Activated effector memory CD4-positive, alpha-beta T cell treated with Interleukin-2 at 50 U/mL for 16 hours (primary cell): Measurements from ENCODE around the gene RRP1.
A peak's percentile ranks its signal among the peaks of the same experiment; 100 is the strongest.

Experiments used
- DNase-seq: peaks from one replicate; pipeline ENCODE4 v3.0.0-alpha.2; 2020

The RRP1 gene, protein sequence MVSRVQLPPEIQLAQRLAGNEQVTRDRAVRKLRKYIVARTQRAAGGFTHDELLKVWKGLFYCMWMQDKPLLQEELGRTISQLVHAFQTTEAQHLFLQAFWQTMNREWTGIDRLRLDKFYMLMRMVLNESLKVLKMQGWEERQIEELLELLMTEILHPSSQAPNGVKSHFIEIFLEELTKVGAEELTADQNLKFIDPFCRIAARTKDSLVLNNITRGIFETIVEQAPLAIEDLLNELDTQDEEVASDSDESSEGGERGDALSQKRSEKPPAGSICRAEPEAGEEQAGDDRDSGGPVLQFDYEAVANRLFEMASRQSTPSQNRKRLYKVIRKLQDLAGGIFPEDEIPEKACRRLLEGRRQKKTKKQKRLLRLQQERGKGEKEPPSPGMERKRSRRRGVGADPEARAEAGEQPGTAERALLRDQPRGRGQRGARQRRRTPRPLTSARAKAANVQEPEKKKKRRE

GRCh38 chr21:43789276-43790009, at the start of gene RRP1:
TSS of gene RRP1 (plus strand) at chr21:43789577. CDS start at chr21:43789630, 53 bp downstream.
- peak; percentile 92 for DNase-seq

DNA sequence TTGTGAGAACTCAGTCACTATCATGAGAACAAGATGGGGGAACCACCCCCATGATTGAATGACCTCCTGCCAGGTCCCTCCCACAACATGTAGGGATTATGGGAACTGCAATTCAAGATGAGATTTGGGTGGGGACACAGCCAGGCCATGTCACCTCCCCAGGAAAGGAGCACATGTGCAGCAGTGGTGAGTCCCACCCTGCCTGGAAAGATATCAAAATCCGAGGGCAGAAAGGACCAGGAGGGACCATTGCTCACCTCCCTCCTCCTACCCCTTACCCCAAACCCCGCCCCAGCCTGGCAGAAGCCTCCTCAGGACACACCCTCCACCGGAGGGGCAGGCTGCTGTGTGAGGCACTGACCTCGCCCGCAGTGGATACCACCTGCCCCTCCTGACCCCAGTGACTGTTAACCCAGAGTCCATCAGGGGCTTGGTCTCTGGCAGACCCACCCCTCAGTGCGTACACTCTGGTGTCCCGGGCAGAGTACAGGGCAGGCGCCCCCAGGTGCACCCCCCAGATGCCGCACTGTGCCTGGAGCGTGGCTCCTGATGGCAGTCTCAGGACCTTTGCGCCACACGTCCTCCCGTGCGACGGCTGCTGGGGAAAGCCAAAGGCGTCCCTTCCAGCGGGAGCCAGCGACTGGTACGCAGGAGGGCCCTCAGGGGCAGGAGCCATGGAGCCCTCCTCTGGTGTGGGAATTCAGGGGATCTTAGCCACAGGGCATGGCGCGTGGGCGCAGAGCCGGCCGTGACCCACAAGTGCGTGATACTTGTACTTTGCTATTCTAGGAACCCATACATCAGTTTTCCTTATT, 49.5 kb upstream of the RRP1 start:
- no peak for DNase-seq

- no peak for DNase-seq
Observed at GRCh38 chr21:43740497-43741156, 48.8 kb upstream of the RRP1 start.

GRCh38 chr21:43741423-43742096, 47.8 kb upstream of the RRP1 start:
- DNase-seq, result no peak

GRCh38 chr21:43743947-43744346, 45.4 kb upstream of the RRP1 start:
- DNase-seq, result no peak

DNA sequence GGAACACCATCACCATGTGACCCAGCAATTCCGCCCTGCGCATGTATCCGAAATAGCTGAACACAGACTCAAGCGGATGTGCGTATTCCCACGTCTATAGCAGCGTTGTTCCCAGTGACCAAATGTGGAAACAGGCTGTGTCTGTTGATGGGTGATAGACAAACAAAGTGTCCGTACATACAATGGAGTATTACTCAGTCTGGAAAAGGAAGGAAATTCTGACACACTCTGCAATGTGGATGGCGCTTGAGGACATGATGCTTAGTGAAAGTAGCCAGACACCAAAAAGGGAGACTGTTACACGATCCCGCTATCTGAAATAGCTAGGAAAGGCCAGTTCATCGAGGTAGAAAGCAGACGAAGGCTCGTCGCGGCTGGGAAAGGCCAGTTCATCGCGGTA, 44.7 kb upstream of the RRP1 start:
- no peak for DNase-seq

DNA sequence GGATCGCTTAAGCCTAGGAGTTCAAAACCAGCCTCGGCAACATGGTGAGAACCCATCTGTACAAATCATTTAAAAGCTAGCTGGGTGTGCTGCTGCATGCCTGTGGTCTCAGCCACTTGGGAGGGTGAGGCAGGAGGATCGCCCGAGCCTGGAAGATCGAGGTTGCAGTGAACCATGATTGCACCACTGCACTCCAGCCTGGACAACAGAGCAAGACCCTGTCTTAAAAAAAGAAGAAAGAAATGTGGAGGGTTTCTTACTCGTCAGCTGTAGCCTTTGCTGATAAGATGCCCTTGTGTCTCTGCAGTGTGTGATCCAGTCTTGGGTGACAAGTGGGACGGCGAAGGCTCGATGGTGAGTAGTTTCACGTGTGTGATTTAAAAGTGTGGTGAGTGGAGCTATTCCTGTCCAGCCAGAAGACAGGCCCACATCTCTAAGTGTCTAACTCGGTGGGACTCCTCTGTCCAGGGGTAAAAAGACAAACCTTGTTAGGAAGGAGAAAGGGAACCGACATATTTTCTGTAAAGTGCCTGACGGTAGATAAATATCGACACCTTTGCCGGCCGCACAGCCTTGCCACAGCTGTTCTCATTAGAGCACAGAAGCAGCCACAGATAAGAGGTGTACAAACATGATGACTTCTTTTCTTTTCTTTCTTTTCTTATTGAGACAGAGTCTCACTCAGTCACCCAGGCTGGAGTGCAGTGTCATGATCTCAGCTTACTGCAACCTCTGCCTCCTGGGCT, 43.4 kb upstream of the RRP1 start:
- DNase-seq, result no peak

DNA sequence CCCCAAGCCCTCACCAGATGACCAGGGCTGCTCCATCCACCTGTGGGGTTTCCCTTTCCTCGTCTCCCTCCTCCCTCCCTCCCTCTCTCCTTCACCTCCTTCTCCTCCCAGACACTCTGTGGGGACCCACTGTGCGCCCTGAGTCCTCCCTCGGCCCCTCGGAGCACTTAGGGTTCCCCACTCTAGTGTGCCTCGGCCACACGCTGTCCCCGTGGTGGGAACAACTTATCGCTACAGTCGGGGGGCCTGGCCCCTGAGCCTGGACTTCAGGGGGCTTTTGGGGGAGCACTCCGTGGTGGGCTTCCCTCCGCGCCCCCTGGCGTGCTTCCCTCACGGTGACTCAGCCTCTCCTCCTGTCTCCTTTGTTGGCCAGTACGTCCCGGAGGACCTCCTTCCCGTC, 40.8 kb upstream of the RRP1 start:
- no peak for DNase-seq

- DNase-seq, result no peak
Observed at GRCh38 chr21:43749651-43750262, 39.6 kb upstream of the RRP1 start.

- DNase-seq, result no peak
Observed at GRCh38 chr21:43750339-43751033, 38.9 kb upstream of the RRP1 start.

GRCh38 chr21:43751955-43752591, 37.3 kb upstream of the RRP1 start:
- no peak for DNase-seq

GRCh38 chr21:43752758-43753438, 36.5 kb upstream of the RRP1 start:
- no peak for DNase-seq

GRCh38 chr21:43753439-43753799, 36.0 kb upstream of the RRP1 start:
- DNase-seq, result no peak

GRCh38 chr21:43754948-43755781, 34.2 kb upstream of the RRP1 start:
- no peak for DNase-seq

GRCh38 chr21:43755820-43756594, 33.4 kb upstream of the RRP1 start:
- DNase-seq, result no peak

DNA sequence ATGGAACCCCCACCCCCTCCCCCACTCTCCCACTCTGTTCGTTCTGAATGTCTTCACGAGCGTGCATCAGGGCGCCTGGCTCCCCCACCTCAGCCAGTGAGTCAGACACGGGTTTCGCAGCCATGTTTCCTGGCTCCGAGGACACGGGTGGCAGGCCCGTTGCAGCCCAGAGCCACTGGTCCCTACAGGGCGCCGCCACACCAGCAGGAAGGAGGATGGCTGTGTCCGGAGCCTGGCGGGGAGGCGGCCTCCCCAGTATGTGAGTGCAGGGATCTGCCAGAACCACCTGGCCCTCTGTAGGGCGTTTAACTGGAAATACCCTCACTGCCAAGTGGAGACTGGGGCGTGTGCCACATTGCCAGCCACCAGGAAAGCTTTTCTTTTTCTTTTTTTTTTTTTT, 31.8 kb upstream of the RRP1 start:
- DNase-seq, result no peak

DNA sequence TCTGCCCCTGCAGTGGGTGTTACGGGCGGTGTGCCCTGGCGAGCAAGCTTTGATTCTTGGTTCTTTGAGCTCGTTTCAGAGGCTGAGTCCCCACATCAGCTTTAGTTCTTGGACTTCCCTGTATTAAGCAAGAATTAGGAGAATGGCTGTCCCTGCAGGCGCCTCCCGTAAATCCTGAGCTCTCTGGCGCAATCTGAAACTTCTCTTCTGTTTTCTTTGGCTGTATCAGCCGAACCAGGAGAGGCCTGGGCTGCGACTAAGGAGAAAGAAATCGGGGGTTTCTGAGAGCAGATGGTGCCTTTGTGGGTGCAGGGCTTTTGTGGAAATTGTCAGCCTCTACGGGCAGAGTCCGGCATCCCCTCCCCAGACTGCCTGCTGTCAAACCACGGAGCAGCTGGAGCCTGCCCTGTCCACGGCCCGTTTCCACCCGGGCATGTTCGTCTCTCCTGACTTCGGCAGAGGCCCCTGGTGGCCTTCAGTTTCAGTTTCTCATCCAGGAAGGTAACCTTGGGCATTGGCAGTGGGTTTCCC, 31.2 kb upstream of the RRP1 start:
- no peak for DNase-seq
